GM21360 (cell line): ENCODE results near the gene ABCC11.

ENCODE experiments used
- ATAC-seq: cut with Tn5 transposase; IDR thresholded peaks from one replicate; pipeline ENCODE4 v1.9.1; 2021; ENCODE audit warnings: mild to moderate bottlenecking, moderate library complexity; ENCODE audit not compliant: unreplicated experiment

Gene ABCC11

GRCh38 chr16:48247311-48247710 is at the start of gene ABCC11:
Gene ABCC11 (minus strand): TSS chr16:48247539. CDS start chr16:48231921, 15,618 bp downstream.
- no peak for ATAC-seq

- no peak for ATAC-seq
Measured at GRCh38 chr16:48295488-48296281, 48.3 kb upstream of the ABCC11 start.

DNA sequence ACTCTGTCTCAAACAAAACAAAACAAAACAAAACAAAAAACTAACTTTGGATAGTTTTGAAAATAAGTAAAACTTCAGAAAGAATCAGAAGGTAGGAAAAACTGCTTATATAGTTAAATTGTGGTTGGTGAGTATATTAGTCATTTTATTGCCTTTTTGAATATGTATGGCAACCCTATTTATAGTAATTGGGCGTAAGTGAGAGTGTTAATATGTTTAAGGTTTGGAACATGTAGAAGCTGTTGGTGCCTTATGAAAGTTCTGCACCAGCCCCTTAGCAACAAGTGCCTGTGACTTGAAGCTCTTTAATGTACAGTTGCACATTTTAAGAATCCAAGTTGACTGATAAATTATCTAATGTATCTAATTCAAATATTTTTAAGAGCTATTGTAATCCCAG is 47.4 kb upstream of the ABCC11 start:
- no peak for ATAC-seq

- ATAC-seq, result no peak
Measured at GRCh38 chr16:48292452-48292851, 45.1 kb upstream of the ABCC11 start.

DNA sequence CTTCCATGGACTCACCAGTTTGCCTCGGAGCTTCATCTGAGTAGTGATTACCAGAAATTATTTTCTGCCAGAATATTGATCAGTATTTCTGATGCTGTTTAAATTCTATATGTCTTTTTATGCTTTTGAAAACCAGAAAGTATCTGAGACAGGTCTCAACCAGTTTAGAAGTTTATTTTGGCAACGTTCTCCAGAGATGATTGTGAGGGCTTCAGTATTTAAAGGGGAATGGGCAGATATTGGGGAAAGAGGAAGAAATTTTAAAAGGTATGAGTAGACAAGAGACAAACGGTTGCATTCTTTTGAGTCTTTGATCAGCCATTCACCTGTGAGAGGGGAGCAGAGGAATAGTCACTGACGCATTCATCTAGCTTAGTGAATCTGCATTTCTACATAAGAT is 44.4 kb upstream of the ABCC11 start:
- ATAC-seq, result no peak

DNA sequence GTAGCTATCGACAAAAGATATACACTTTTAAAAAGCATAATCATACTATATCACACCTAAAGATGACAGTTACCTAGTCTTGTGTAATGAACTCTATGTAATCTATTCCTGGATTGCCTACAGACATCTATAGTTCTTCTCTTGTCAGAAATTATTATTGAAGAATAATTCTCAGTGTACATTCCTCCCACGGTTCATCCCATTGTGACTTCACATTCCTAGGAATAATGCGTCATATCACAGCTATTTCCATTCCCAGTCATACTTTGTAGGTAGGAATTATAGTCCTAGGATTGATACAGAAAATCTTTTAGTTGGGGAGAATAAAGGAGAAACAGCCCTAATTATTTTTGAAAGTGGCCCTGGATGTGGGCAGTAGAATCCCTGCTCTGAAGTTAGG is 44.0 kb upstream of the ABCC11 start:
- ATAC-seq, result no peak

GRCh38 chr16:48287239-48287638 is 39.9 kb upstream of the ABCC11 start:
- no peak for ATAC-seq

GRCh38 chr16:48284772-48285409 is 37.6 kb upstream of the ABCC11 start:
- no peak for ATAC-seq

DNA sequence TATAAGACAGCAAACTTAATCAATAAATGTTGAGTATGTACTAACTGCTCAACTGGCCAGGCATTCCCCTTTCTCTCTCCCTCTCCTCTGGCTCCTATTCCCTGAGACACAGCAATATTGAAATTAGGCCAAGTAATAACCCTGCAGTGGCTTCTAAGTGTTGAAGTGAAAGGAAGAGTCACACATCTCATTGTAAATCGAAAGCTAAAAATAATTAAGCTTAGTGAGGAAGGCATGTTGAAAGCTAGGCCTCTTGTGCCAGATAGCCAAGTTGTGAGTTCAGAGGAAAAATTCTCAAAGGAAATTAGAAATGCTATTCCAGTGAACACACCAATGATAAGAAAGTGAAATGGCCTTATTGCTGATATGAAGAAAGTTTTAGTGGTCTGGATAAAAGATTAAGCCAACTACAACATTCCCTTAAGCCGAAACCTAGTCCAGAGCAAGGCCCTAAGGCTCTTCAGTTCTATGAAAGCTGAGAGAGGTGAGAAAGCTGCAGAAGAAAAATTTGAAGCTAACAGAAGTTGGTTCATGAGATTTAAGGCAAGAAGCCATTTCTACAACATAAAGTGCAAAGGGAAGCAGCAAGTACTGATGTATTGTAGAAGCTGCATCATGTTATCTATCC is 35.4 kb upstream of the ABCC11 start:
- no peak for ATAC-seq

- no peak for ATAC-seq
Measured at GRCh38 chr16:48280546-48280945, 33.2 kb upstream of the ABCC11 start.

DNA sequence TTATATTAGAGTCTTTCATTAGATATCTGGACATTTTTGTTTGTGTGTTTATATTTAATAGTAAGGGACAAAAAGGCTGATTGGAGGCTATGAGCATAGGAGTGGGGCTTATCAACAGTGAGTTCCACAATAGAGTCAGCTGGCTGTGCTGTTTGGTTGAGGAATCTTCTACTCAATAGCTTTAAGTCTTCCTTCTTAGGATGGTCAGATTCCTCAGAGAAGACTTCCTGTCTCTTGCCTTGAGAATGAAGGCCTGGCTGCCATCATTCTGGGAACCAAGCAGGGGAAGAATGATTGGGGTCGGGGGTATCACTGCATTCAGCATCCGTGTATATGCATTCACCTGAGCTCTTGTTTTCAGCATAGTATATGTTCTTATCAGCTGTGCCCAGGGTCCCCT is 31.9 kb upstream of the ABCC11 start:
- no peak for ATAC-seq

GRCh38 chr16:48277158-48277557 is 29.8 kb upstream of the ABCC11 start:
- no peak for ATAC-seq

DNA sequence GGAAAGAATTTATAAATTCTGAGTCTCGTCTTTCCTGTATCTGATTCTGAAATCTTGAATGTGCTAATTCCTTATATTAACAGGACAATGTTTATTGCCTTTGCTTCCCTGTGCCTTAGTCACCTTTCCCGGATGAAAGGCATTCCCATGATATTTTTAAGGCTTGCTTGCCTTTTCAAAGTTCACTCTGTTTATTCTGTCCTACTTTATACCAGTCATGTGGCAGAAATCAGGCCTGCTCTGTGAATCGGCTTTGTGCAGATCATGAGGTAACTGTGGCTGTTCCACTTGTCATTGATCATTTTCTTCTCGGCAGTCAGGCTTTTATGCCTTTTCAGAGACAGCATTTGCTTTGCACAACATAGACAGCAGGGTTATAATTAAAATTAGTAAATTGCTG is 28.8 kb upstream of the ABCC11 start:
- no peak for ATAC-seq

GRCh38 chr16:48274476-48274875 is 27.1 kb upstream of the ABCC11 start:
- ATAC-seq, result no peak

- no peak for ATAC-seq
Measured at GRCh38 chr16:48272837-48273421, 25.6 kb upstream of the ABCC11 start.

DNA sequence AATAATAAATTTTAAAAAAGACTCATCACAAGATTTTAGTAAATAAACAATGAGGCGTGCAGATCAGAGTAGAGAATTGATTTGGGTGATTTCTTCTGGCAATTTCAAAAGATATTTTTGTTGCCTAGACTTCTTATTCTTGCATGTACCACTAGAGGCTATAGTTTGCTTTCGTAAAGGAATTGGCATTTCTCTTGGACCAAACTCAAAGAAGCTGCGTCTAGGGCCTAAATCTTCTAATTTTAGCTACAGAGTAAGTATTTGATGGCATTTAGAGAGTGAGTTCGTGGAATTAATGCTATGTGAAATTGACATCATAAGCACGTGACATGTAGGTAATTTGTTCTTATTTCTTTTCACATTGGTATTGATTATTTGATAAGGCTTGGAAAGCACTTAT is 24.4 kb upstream of the ABCC11 start:
- no peak for ATAC-seq

- no peak for ATAC-seq
Measured at GRCh38 chr16:48269011-48269410, 21.7 kb upstream of the ABCC11 start.

DNA sequence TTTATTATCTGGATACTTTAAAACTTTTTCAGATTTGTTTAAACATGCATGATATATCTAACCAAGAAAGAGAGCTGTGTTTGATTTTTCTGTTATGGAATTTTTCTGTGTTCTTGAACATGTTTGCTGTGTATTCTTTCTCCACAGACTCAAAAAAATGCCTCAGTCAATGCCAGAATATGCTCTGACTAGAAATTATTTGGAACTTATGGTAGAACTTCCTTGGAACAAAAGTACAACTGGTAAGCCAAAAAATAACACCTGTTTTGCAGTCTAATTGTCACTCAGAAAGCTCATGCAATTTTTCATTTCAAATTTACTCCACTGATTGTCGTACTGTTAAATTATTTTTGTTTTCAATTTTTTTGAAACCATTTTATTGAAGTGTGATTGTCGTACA is 15.3 kb upstream of the ABCC11 start:
- ATAC-seq, result no peak

DNA sequence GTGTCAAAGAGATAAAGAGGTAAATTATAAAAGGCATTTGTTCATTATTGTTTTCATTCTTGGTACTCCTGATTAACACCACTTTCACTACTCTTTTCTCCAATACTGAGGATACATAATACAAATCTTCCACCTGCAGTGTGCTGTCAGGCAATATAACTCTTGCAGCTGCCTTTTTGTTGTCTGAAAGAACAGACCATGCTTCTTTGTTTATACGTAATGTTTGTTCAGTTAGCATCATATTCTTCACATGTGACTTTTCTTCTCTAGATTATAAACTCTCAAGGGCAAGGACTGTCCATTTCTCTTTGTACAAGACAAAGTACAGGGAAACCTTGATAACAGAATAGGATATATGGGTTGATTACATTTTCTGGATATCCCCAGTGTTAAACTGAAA is 14.2 kb upstream of the ABCC11 start:
- ATAC-seq, result no peak

GRCh38 chr16:48256579-48257177 is 9.3 kb upstream of the ABCC11 start:
- no peak for ATAC-seq

DNA sequence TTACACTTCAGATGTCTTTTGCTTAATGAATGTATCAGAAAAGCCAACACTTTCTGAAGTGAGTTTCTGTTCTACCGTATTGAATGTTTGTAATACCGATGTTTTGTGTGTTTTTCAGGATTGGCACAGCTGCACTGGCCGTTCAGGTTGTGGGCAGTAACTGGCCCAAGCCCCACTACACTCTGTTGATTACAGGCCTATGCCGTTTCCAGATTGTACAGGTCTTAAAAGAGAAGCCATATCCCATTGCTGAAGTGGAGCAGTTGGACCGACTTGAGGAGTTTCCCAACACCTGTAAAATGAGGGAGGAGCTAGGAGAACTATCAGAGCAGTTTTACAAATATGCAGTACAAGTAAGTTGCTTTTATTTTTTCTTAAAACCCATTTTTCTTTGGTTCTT is 4.7 kb upstream of the ABCC11 start:
- no peak for ATAC-seq
